ENCODE data around the gene PSMB1.

The PSMB1 gene

GRCh38 chr6:170493354-170493753 is 59.8 kb downstream of the PSMB1 start:
- TF ChIP-seq CTCF (IDR thresholded peaks at IDR 0.05; ENCODE audit: control insufficient read depth, insufficient read depth, low read depth, low read length, missing control alignments): no peak
- DNase-seq (ENCODE audit: low read depth): no peak
- no peak overlapping the region for H3K4me3 ChIP-seq (ENCODE audit: control insufficient read depth, low read depth, low read length)

- no peak overlapping the region for H3K4me3 ChIP-seq (ENCODE audit: control insufficient read depth, low read depth, low read length)
Observed at GRCh38 chr6:170490259-170490658, 62.8 kb downstream of the PSMB1 start.

GRCh38 chr6:170489836-170490235 is 63.3 kb downstream of the PSMB1 start:
- DNase-seq (ENCODE audit: low read depth): no peak
- TF ChIP-seq CTCF (IDR thresholded peaks at IDR 0.05; ENCODE audit: control insufficient read depth, insufficient read depth, low read depth, low read length, missing control alignments): no peak
- H3K4me3 ChIP-seq (ENCODE audit: control insufficient read depth, low read depth, low read length): no peak overlapping the region

More at GRCh38 chr6:170490259-170490658, 62.8 kb downstream of the PSMB1 start:
- no peak for DNase-seq (ENCODE audit: low read depth)
- no peak for TF ChIP-seq CTCF (IDR thresholded peaks at IDR 0.05; ENCODE audit: control insufficient read depth, insufficient read depth, low read depth, low read length, missing control alignments)

GRCh38 chr6:170487707-170488329 is 65.3 kb downstream of the PSMB1 start:
- TF ChIP-seq CTCF (IDR thresholded peaks at IDR 0.05; ENCODE audit: control insufficient read depth, insufficient read depth, low read depth, low read length, missing control alignments): no peak
- no peak for DNase-seq (ENCODE audit: low read depth)
- no peak overlapping the region for H3K4me3 ChIP-seq (ENCODE audit: control insufficient read depth, low read depth, low read length)

GRCh38 chr6:170485159-170485558 is 67.9 kb downstream of the PSMB1 start:
- no peak overlapping the region for H3K4me3 ChIP-seq (ENCODE audit: control insufficient read depth, low read depth, low read length)
- no peak for TF ChIP-seq CTCF (IDR thresholded peaks at IDR 0.05; ENCODE audit: control insufficient read depth, insufficient read depth, low read depth, low read length, missing control alignments)
- no peak for DNase-seq (ENCODE audit: low read depth)

All from AG09309 (cell line).